ENCODE data around the gene JPH2. TPM values are rescaled to one million over a fixed set of nuclear protein-coding genes. Genes with fewer than 3 reads are reported as not detected.

JPH2 gene
- total RNA-seq, 2 donors from 2014 or later, result 0.92 to 12.9 TPM

- intact Hi-C loops (cut with DNase I, micrococcal nuclease), result loop anchor here in 1 of 2 donors (5.0 to 10.0 kb wide), 4 partner anchors 90 to 387 kb away; no protein-coding TSS in a partner anchor
- DNase-seq, result peak; percentile 64 to 86
- ATAC-seq, result peak; percentile 79
Observed at GRCh38 chr20:44217342-44218092, 30.5 kb upstream of the JPH2 start.

- ATAC-seq (peak; percentile 14), DNase-seq (peak; percentile 67 to 84)
- intact Hi-C loops (cut with DNase I, micrococcal nuclease), result loop anchor here in 1 of 2 donors (5.0 to 10.0 kb wide), 4 partner anchors 92 to 390 kb away; no protein-coding TSS in a partner anchor
Observed at GRCh38 chr20:44215125-44215524, 28.1 kb upstream of the JPH2 start.

- DNase-seq (no peak), ATAC-seq (no peak)
- intact Hi-C loops (cut with DNase I, micrococcal nuclease), result loop anchor here in 1 of 2 donors (10.0 kb wide), 3 partner anchors 172 to 392 kb away; no protein-coding TSS in a partner anchor
Observed at GRCh38 chr20:44212792-44213191, 25.8 kb upstream of the JPH2 start.

DNA sequence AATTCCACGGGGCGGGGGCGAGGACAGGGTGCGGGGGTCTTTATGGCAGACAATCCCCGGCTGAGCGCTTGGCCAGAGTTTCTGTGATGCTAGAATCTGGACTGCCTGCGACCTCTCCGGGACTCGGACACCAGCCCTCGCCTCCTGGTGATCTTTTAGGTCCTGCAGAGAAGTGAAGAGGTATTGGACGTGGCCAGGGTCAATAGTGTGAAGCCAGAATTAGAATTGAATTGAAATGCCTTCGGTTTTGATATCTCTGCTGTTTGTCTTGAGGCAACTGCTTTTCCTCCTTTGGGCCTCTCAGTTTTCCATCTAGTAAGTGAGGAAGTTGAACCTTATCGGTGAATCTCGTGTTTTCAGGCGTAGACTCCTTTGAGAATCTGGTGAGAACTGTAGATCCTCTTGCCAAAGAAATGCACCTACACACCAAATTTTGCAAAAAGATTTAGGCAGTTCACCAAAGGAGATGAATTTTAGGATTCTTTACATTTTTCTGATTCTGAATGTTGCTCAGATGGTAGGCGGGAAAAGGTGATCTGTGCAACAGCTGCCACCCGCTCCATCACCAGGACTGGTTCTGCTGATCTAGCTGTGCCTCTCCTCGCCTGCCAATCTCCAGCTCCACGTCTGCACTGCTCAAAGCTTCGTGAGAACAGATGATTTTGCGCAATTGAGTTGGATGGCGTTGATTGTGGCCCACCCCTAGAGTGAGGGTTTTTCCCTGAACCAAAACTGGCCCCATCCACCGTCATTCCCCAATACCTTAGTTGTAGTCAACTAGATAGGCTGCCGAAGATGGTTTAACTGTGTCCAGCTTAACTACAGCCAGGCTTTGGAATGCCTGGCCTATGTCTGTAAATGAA, 24.4 kb upstream of the JPH2 start:
- intact Hi-C loops (cut with DNase I, micrococcal nuclease), result loop anchor here in 1 of 2 donors (10.0 kb wide), 3 partner anchors 173 to 393 kb away; no protein-coding TSS in a partner anchor
- ATAC-seq (peak; percentile 1), DNase-seq (peak; percentile 41 to 54)

DNA sequence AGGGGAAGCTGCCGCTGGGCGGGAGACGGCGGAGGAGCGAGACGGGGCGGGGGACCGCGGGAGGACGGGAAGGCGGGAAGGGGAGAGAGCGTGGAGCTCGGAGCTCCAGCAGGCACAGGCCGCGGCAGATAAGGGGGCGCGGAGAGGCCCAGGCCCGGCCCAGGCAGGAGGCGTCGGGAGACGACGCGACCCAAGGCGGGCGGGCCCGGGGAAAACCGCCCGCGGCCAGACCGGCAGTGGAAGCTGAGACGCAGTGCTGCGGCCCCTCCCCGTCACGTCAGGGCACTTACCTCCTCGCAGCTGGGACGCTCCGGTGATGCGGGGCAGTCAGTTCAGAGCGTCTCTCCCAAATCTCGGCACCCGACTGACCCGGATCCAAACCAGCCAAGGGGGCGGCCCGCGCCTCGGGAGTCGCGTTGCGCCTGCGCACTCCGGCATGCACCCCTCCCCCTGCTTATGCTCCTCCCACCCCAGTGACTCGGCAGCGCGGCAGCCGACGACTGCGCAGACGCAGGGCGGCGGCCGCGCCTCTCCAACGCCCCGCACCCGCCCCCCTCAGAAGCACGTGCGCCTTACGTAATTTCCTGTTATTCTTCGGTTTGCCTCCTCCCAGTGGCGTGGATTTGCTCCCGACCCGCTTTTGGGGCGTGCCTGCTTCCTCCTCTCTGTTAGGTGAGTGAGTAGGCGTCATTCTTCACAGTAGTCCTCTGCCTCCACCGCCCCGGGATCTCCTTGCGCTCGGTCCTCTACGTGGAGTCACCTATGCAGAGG, 23.6 kb upstream of the JPH2 start, which contains the start of gene OSER1:
Gene OSER1 (minus strand): TSS at position 366 of the 771 bp plus-strand sequence. CDS start 3,814 bp downstream, outside the sequence.
- intact Hi-C loops (cut with DNase I, micrococcal nuclease), result loop anchor here in 1 of 2 donors (10.0 kb wide), 3 partner anchors 174 to 394 kb away; no protein-coding TSS in a partner anchor
- peak; percentile 97 to 99 for DNase-seq
- ATAC-seq, result peak; percentile 81

DNA sequence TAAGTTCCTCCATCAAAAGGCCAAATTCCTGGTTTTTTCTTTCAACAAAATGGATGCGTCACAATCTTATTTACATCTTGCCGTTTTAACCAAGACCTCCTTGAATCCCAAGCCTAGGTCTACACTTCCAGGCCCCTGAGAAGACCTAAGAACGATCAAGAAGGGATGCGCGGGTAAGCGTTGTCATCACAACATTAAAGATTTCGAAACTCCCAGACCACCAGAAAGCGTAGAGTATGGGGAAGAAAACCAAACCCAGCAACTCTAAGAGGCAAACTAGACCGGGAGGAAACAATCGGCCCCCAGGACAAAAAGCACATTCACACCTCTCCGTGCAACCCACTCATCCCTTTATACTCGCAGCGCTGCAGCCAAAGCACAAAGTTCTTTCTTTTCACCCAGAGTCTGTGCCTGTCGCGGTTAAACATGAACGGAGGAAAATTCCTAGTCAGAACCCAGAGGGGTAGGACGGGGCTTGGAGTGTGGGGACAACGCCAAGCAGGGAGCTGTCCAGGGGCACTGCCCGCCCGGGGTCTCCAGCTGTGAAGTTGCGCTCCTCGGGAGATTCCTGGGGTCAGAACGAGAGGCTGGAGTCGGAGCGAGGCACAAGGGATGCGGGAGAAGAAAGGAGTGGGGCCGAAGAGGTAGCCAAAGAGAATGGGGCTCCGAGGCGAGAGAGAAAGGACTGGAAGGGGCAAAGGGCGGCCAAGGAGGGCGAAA, 22.9 kb upstream of the JPH2 start:
- DNase-seq (no peak), ATAC-seq (peak; percentile 11)
- intact Hi-C loops (cut with DNase I, micrococcal nuclease), result loop anchor here in 1 of 2 donors (10.0 kb wide), 3 partner anchors 175 to 395 kb away; no protein-coding TSS in a partner anchor

- intact Hi-C loops (cut with DNase I, micrococcal nuclease), result no loop called here
- ATAC-seq (no peak), DNase-seq (no peak)
Observed at GRCh38 chr20:44208770-44209169, 21.8 kb upstream of the JPH2 start.

- intact Hi-C loops (cut with DNase I, micrococcal nuclease), result no loop called here
- no peak for ATAC-seq
- DNase-seq, result no peak
Observed at GRCh38 chr20:44208165-44208564, 21.2 kb upstream of the JPH2 start.

GRCh38 chr20:44207126-44207723, 20.2 kb upstream of the JPH2 start:
- intact Hi-C loops (cut with DNase I, micrococcal nuclease), result no loop called here
- ATAC-seq, result no peak

GRCh38 chr20:44206132-44206531, 19.1 kb upstream of the JPH2 start:
- DNase-seq (no peak), ATAC-seq (no peak)
- intact Hi-C loops (cut with DNase I, micrococcal nuclease), result no loop called here

More at GRCh38 chr20:44207126-44207723, 20.2 kb upstream of the JPH2 start:
- no peak for DNase-seq

DNA sequence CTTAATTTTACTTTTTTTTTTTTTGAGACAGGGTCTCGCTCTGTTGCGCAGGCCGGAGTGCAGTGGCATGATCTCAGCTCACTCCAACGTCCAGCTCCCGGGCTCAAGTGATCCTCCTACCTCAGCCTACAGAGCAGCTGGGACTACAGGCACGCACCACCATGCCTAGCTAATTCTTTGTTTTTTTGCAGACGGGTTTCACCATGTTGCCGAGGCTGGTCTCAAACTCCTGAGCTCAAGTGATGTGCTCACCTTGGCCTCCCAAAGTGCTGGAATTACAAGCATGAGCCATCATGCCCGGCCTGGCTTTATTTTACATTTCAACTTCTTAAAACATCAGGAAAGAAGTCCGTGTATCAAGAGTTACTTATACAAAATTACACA, 17.8 kb upstream of the JPH2 start:
- intact Hi-C loops (cut with DNase I, micrococcal nuclease), result no loop called here
- ATAC-seq (no peak), DNase-seq (no peak)

DNA sequence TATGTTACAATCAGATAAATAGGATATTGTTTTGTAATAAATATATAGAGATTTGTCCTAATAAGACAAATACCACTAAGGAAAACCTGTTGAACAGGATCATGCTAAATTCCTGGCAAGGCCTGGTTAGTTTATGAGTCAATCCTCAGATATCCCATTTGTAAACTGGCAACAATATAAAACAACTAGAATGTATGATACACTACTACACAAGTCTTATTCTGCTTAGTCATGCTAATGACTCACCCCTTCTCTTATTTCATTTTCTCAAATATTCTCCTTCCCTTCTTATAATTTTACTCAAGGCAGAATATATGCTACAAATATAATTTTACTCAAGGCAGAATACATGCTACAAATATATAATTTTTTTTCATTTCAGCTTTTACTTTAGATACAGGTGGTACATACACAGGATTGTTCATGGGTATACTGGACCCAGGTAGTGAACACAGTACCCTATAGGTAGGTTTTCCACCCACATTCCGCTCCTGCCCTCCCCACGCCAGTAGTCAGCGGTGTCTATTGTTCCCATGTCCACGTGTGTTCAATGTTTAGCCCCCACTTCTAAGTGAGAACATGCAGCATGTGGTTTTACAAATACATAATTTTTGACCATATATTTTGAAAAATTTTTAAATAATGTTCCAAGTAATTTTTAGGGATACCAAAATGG, 17.3 kb upstream of the JPH2 start:
- DNase-seq, result no peak
- ATAC-seq, result peak; percentile 42

DNA sequence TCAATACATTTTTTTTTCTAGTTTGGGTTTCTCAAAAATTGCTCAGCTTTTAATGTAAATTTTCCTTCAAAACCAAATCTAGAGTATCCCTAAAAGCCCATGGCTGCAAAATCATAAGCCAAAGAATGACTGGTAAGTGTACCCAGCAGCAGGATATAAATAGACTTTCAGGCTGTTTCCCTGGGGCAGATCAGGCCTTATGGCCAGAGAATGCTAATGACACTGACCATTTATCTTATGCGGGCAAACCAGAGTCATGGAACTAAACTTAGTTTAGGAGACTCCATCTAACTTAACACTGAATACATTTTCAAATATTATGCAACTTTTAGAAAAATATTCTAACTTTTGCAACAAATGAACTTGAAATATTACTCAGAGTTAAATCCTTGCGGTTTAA, 16.2 kb upstream of the JPH2 start:
- no peak for DNase-seq
- no peak for ATAC-seq
- intact Hi-C loops (cut with DNase I, micrococcal nuclease), result no loop called here

More for the DNA sequence above, 17.3 kb upstream of the JPH2 start:
- intact Hi-C loops (cut with DNase I, micrococcal nuclease), result no loop called here

- intact Hi-C loops (cut with DNase I, micrococcal nuclease), result no loop called here
- no peak for DNase-seq
- ATAC-seq, result no peak
Observed at GRCh38 chr20:44200983-44201382, 14.0 kb upstream of the JPH2 start.

DNA sequence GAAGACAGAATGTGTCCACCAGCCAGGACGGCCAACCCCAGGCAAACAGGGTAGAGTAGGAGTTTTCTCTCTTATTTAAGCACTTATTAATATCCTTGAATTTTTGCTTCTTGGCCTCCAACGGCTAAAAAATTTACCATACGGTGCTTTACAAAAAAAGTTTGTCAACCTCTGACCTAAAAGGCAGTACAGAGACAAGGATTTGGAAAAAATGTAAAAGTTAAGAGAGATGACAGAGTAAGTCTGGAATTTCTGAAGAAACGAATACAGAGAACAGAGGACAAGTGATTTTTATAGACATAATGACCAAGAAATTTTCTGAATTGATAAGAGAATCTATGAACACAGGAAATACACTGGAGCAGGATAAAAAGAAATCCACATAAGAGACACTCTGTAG, 13.4 kb upstream of the JPH2 start:
- ATAC-seq, result no peak
- intact Hi-C loops (cut with DNase I, micrococcal nuclease), result no loop called here

GRCh38 chr20:44199877-44200276, 12.9 kb upstream of the JPH2 start:
- intact Hi-C loops (cut with DNase I, micrococcal nuclease), result no loop called here
- DNase-seq, result no peak
- no peak for ATAC-seq

More for the DNA sequence above, 13.4 kb upstream of the JPH2 start:
- no peak for DNase-seq

DNA sequence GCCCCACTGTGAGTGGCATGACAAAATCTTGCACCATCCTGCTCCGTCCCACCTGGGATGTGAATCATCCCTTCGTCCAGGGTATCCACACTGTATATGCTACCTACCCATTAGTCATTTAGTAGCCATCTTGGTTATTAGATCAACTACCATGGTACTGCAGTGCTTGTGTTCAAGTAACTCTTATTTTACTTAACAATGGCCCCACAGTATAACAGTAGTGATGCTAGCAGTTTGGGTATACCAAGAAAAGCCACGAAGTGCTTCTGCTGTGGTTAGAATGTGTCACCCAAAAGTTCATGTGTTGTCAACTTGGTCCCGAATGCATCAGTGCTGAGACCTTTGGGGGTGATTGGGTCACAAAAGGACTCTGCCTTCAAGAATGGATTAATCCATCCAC, 11.9 kb upstream of the JPH2 start:
- ATAC-seq (no peak), DNase-seq (no peak)
- intact Hi-C loops (cut with DNase I, micrococcal nuclease), result no loop called here

Data from left colon (tissue), 2 donors.